Keratinocyte (primary cell): Measurements from ENCODE around the gene SMG6. TPM values are rescaled to one million over a fixed set of nuclear protein-coding genes. Genes with fewer than 3 reads are reported as not detected.
A peak's percentile ranks its signal among the peaks of the same experiment; 100 is the strongest.

ENCODE experiments used
- DNase-seq: peaks from one replicate; pipeline ENCODE4 v3.0.0-alpha.2; 2011; ENCODE audit warnings: low read depth, missing footprints, low spot score
- FAIRE-seq: peaks from 2 replicates; lab custom pipeline; 2011; peaks lifted over from hg19 to GRCh38; lab: Jason Lieb, UNC
- H2AFZ ChIP-seq: 2 replicates; pipeline ENCODE4 v1.6.0; 2012; ENCODE audit warnings: low read length, control low read depth, inconsistent platforms; ENCODE audit not compliant: control insufficient read depth
- H3K27ac ChIP-seq: 2 replicates; pipeline ENCODE4 v1.5.1; 2011; ENCODE audit warnings: low read length; ENCODE audit not compliant: control insufficient read depth, insufficient read depth
- H3K27me3 ChIP-seq: 3 replicates; pipeline ENCODE4 v1.6.0; 2011; ENCODE audit warnings: low read length; ENCODE audit not compliant: control insufficient read depth, insufficient read depth; ENCODE audit errors: extremely low read depth
- H3K36me3 ChIP-seq, 2 experiments: 2 replicates in 1 of 2; 3 replicates in 1 of 2; pipeline ENCODE4 v1.5.1; 2011; ENCODE audit warnings: low read length in 2 of 2, mild to moderate bottlenecking in 1 of 2; ENCODE audit not compliant: control insufficient read depth in 2 of 2, insufficient read depth in 2 of 2; ENCODE audit errors: extremely low read depth in 1 of 2
- H3K4me1 ChIP-seq: 3 replicates; pipeline ENCODE4 v1.5.1; 2011; ENCODE audit warnings: low read length; ENCODE audit not compliant: control insufficient read depth, insufficient read depth; ENCODE audit errors: extremely low read depth
- H3K4me2 ChIP-seq: 3 replicates; pipeline ENCODE4 v1.6.0; 2011; ENCODE audit warnings: low read depth, low read length; ENCODE audit not compliant: control insufficient read depth, insufficient read depth; ENCODE audit errors: extremely low read depth
- H3K4me3 ChIP-seq, 3 experiments: fragments of 200-600 bp in 1 of 3; sonication (generic) in 1 of 3; 2 replicates in 2 of 3; 3 replicates in 1 of 3; pipeline ENCODE4 v1.5.1; 2011 to 2016; ENCODE audit warnings: low read length in 3 of 3, mild to moderate bottlenecking in 3 of 3, control low read depth in 2 of 3, inconsistent platforms in 1 of 3, low read depth in 1 of 3, mixed read lengths in 1 of 3, mixed run types in 1 of 3, moderate library complexity in 1 of 3; ENCODE audit not compliant: control insufficient read depth in 2 of 3, insufficient read depth in 2 of 3; ENCODE audit errors: extremely low read depth in 1 of 3
- H3K79me2 ChIP-seq: 2 replicates; pipeline ENCODE4 v1.6.0; 2012; ENCODE audit warnings: low read length; ENCODE audit not compliant: control insufficient read depth, insufficient read depth
- H3K9ac ChIP-seq: 3 replicates; pipeline ENCODE4 v1.6.0; 2011; ENCODE audit warnings: low read length; ENCODE audit not compliant: control insufficient read depth, insufficient read depth; ENCODE audit errors: extremely low read depth
- H3K9me1 ChIP-seq: 3 replicates; pipeline ENCODE4 v1.6.0; 2011; ENCODE audit warnings: low read length; ENCODE audit not compliant: control insufficient read depth, insufficient read depth; ENCODE audit errors: extremely low read depth
- H3K9me3 ChIP-seq: 2 replicates; pipeline ENCODE4 v1.5.1; 2012; ENCODE audit warnings: low read depth, low read length; ENCODE audit not compliant: control insufficient read depth
- H4K20me1 ChIP-seq: 3 replicates; pipeline ENCODE4 v1.6.0; 2011; ENCODE audit warnings: low read length; ENCODE audit not compliant: control insufficient read depth, insufficient read depth; ENCODE audit errors: extremely low read depth
- EZH2 ChIP-seq: IDR thresholded peaks from one replicate; pipeline ENCODE4 v1.6.1; 2012; ENCODE audit warnings: inconsistent platforms, mild to moderate bottlenecking, low read length, moderate library complexity
- dilution Hi-C: fragments of 300-500 bp; cut with MboI; formaldehyde crosslinking; loops from one replicate; pipeline ENCODE4 v1.7.0; 2020; ENCODE audit warnings: low sequenced_read_pairs; ENCODE audit not compliant: extremely low pct_ligation_motif_present
- polyA plus RNA-seq, 5 experiments: library from polyadenylated mRNA; depleted of rRNA in 3 of 5; stranded (reverse) in 3 of 5; stranded (forward) in 1 of 5; unstranded in 1 of 5; fragments of >200 nt; gene quantifications; 1 replicate in 1 of 5; 2 replicates in 3 of 5; 3 replicates in 1 of 5; pipeline versions ENCODE4 v1.2.1 to v1.2.3, GENCODE V29; 2011 to 2012; ENCODE audit warnings: missing spikeins in 2 of 5, low read depth in 1 of 5, low replicate concordance in 1 of 5
- TF ChIP-seq, protein P1 (sequence below), 3 experiments: IDR thresholded peaks in 1 of 3; conservative IDR thresholded peaks in 1 of 3; optimal IDR thresholded peaks in 1 of 3; 2 replicates in 2 of 3; 3 replicates in 1 of 3; pipeline versions ENCODE3 to v1.5.1; 2011; ENCODE audit warnings: low read length in 3 of 3, mild to moderate bottlenecking in 3 of 3, moderate library complexity in 2 of 3, control low read depth in 1 of 3, inconsistent platforms in 1 of 3; ENCODE audit not compliant: insufficient read depth in 2 of 3; ENCODE audit errors: extremely low read depth in 1 of 3

Gene SMG6
- polyA plus RNA-seq, 1 donor (not counting 4 experiments of a cell fraction or from before 2014, with no cell fraction given): 3.6 TPM

DNA sequence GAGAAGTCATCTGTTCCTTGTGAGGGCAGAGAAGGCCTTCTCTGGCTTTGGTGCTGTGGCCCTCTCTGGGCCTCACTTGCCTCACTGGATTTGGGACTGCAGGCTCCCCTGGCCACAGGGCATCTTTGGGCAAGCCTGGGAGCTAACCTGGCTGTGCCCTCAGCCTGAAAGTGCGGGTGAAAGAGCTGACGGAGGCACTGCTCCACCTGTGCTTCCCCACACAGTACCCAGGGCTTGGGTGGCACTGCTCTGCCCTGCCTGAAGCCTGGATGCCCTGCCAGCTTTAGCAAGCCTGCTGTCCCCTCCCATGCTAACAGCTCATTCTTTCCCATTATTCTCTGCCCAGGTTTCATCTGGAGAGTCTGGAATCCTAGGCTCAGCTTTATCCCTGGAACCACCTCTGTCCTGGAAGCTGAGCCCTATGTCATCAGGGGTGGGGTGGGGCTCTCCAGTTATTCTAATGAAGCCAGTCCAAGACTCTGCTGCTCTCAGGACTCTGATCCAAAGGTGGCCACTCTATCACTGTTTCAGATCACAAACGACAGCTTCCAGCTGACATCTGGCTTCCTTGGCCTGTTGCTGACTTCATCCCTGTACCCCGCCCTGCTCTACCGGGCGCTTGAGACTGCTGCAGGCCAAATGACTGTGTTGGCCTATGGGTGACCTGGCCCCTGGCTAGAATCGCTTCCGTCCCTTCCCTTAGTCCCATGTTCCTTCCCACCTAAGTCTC is 219.4 kb downstream of the SMG6 start:
- no peaks in the 10 kb centered on the region for H4K20me1 ChIP-seq
- dilution Hi-C loops: no loop called here
- no peak for TF ChIP-seq EZH2
- TF ChIP-seq, protein P1, sequence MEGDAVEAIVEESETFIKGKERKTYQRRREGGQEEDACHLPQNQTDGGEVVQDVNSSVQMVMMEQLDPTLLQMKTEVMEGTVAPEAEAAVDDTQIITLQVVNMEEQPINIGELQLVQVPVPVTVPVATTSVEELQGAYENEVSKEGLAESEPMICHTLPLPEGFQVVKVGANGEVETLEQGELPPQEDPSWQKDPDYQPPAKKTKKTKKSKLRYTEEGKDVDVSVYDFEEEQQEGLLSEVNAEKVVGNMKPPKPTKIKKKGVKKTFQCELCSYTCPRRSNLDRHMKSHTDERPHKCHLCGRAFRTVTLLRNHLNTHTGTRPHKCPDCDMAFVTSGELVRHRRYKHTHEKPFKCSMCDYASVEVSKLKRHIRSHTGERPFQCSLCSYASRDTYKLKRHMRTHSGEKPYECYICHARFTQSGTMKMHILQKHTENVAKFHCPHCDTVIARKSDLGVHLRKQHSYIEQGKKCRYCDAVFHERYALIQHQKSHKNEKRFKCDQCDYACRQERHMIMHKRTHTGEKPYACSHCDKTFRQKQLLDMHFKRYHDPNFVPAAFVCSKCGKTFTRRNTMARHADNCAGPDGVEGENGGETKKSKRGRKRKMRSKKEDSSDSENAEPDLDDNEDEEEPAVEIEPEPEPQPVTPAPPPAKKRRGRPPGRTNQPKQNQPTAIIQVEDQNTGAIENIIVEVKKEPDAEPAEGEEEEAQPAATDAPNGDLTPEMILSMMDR (optimal IDR thresholded peaks at IDR 0.05 in 1 of 3, IDR thresholded peaks at IDR 0.05 in 1 of 3, conservative IDR thresholded peaks at IDR 0.05 in 1 of 3; ENCODE audit: extremely low read depth in 1 of 3, insufficient read depth in 2 of 3, low read length in 3 of 3): no peak
- peaks cover 29% of the 10 kb centered on the region for H3K4me1 ChIP-seq
- DNase-seq: no peak
- peak overlapping the region; percentile 33 for H3K27ac ChIP-seq
- H3K9ac ChIP-seq: no peak overlapping the region
- no peaks in the 10 kb centered on the region for H3K9me3 ChIP-seq
- peaks cover 16 to 17% of the 10 kb centered on the region in 2 experiments for H3K36me3 ChIP-seq
- no peaks in the 10 kb centered on the region for H3K27me3 ChIP-seq
- H2AFZ ChIP-seq: no peak overlapping the region
- H3K9me1 ChIP-seq: no peaks in the 10 kb centered on the region
- no peak overlapping the region for H3K4me2 ChIP-seq
- FAIRE-seq: no peak
- H3K79me2 ChIP-seq: no peaks in the 10 kb centered on the region
- no peak overlapping the region for H3K4me3 ChIP-seq

DNA sequence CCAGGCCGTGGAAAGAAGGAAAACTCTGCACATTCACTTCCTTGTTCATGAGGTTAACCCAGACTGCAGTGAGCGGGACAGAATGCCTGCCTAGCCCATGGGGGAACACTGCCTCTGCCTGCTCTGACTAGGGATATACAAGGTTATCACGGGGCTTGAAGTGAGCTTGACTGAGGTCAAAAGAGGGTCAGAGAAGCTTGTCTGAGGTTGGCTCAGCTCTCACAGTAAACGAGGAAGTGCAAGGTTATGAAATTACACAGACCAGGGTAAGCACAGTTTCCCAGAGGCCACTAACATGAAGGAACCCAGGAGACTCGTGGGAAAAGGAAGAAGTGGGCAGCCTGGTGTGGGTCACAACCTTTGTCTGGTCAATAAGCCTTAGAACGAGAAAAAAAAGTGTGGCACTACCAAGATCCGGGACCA is 220.0 kb downstream of the SMG6 start:
- dilution Hi-C loops: no loop called here
- Histone ChIP-seq H3K4me3 (no peak overlapping the region), H4K20me1 (no peaks in the 10 kb centered on the region), H3K36me3 (peaks cover 17 to 19% of the 10 kb centered on the region in 2 experiments), H3K27ac (no peak overlapping the region), H3K79me2 (no peaks in the 10 kb centered on the region), H3K27me3 (no peaks in the 10 kb centered on the region), H3K9me3 (no peaks in the 10 kb centered on the region), H3K4me1 (peaks cover 28% of the 10 kb centered on the region), H3K9me1 (no peaks in the 10 kb centered on the region), H3K9ac (no peak overlapping the region), H2AFZ (no peak overlapping the region), H3K4me2 (no peak overlapping the region)
- TF ChIP-seq, protein P1 (optimal IDR thresholded peaks at IDR 0.05 in 1 of 3, IDR thresholded peaks at IDR 0.05 in 1 of 3, conservative IDR thresholded peaks at IDR 0.05 in 1 of 3; ENCODE audit: extremely low read depth in 1 of 3, insufficient read depth in 2 of 3, low read length in 3 of 3): no peak
- DNase-seq: no peak
- no peak for FAIRE-seq
